Mammary epithelial cell (primary cell): ENCODE data around the gene SLC9A9.

Experiments used
- CTCF ChIP-seq, 2 donors: IDR thresholded peaks in 1 of 2; conservative IDR thresholded peaks in 1 of 2; 2 replicates each; pipeline ENCODE4 v1.5.1; 2011 to 2012; ENCODE audit warnings: inconsistent platforms in 2 of 2, low read length in 2 of 2, mild to moderate bottlenecking in 2 of 2, control low read depth in 1 of 2, low read depth in 1 of 2; ENCODE audit not compliant: insufficient read depth in 1 of 2; ENCODE audit errors: extremely low read depth in 1 of 2
- EZH2 ChIP-seq: IDR thresholded peaks from 2 replicates; pipeline ENCODE4 v1.6.1; 2012; ENCODE audit warnings: low read length, inconsistent platforms, borderline replicate concordance

- TF ChIP-seq CTCF (conservative IDR thresholded peaks at IDR 0.05 in 1 of 2, IDR thresholded peaks at IDR 0.05 in 1 of 2; ENCODE audit: extremely low read depth in 1 of 2, insufficient read depth in 1 of 2, low read depth in 1 of 2, low read length in 2 of 2) (no peak), EZH2 (no peak)
Observed at GRCh38 chr3:143821862-143822261, 26.4 kb downstream of the SLC9A9 start.
